ENCODE measurements around the gene PLP2.
"Not testable (repeated sequence)": the region's sequence is repeated elsewhere in the genome, so short reads cannot be mapped to it uniquely, and the experiment has no call there.

The PLP2 gene

DNA sequence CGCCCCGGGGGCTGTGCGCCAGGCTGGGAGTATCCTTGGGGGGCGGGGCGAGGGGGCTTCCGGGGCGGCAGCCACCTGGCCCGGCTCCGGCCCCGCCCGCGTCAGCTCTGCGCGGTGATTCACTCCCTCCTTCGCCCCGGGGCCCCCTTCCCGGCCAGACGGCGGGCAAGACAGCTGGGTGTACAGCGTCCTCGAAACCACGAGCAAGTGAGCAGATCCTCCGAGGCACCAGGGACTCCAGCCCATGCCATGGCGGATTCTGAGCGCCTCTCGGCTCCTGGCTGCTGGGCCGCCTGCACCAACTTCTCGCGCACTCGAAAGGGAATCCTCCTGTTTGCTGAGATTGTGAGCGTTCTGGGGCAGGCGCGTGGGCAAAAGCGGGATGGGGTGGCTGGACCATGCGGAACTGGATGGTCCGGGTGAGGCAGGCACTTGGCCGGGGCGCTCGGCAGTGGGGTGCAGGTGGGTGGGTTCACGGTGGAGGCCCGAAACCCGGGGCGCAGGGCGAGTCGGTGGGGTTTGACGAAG is at the start of gene PLP2:
TSS of gene PLP2 (plus strand) at position 147 of the 528 bp plus-strand sequence. CDS start at position 250, 103 bp downstream.
- TF ChIP-seq CTCF (IDR thresholded peaks at IDR 0.05; ENCODE audit: insufficient read depth, low read depth, low read length, missing control alignments), result no peak
- H3K4me3 ChIP-seq (ENCODE audit: low read length), result peak within 1 kb of the TSS; percentile 51
- DNase-seq (ENCODE audit: low read depth), result peak; percentile 78

DNA sequence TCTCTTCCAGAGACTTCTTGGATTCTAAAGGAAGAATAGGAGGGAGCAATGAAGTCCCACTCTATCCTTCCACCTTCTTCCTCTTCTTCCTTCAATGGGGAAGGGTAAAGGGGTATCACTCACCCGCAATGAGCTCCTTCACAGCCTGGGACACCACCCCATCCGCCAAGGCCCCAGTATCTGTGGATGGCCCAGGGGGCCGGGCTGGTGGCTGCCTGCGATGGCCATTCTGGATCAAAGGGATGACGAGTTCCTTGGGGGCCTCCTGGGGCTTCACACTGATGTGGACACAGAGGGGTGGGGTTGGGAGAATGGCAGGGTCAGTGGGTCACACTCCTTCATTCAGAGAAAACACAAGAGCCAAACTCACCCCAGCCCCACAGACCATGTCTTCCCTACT is 49.2 kb upstream of the PLP2 start:
- H3K4me3 ChIP-seq (ENCODE audit: low read length), result peak overlapping the region; percentile 74
- DNase-seq (ENCODE audit: low read depth), result no peak
- TF ChIP-seq CTCF (IDR thresholded peaks at IDR 0.05; ENCODE audit: insufficient read depth, low read depth, low read length, missing control alignments), result no peak

- DNase-seq (ENCODE audit: low read depth); H3K4me3 ChIP-seq (ENCODE audit: low read length): not testable (repeated sequence)
Observed at GRCh38 chrX:49127742-49128258, 43.9 kb upstream of the PLP2 start.

- DNase-seq (ENCODE audit: low read depth), result peak; percentile 1
- no peak for TF ChIP-seq CTCF (IDR thresholded peaks at IDR 0.05; ENCODE audit: insufficient read depth, low read depth, low read length, missing control alignments)
- H3K4me3 ChIP-seq (ENCODE audit: low read length), result no peak overlapping the region
Observed at GRCh38 chrX:49129427-49129826, 42.3 kb upstream of the PLP2 start.

DNA sequence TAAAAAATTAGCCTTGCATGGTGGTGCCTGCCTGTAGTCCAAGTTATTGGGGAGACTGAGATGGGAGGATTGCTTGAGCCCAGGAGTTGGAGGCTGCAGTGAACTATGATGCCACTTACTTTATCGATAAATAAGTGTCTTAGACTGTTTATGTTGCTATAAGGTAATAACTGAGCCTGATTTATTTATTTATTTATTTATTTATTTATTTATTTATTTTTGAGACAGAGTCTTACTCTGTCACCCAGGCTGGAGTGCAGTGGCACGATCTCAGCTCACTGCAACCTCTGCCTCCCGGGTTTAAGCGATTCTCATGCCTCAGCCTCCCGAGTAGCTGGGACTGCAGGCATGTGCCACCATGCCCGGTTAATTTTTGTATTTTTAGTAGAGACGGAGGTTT is 39.4 kb upstream of the PLP2 start:
- DNase-seq (ENCODE audit: low read depth); H3K4me3 ChIP-seq (ENCODE audit: low read length): not testable (repeated sequence)

DNA sequence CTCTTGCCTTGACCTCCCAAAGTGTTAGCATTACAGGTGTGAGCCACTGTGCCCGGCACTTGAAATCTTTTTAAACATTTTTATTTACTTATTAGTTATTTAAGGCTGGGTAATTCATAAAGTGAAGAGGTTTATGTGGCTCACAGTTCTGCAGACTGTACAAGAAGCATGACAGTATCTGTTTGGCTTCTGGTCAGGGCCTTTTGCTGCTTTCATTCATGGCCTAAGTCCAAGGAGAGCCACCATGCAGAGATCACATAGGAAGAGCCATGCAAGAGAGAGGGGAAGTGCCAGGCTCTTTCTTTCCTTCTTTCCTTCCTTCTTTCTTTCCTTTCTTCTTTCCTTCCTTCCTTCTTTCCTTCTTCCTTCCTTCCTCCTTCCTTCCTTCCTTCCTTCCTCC is 37.9 kb upstream of the PLP2 start:
- no peak overlapping the region for H3K4me3 ChIP-seq (ENCODE audit: low read length)
- no peak for TF ChIP-seq CTCF (IDR thresholded peaks at IDR 0.05; ENCODE audit: insufficient read depth, low read depth, low read length, missing control alignments)
- DNase-seq (ENCODE audit: low read depth), result no peak

DNA sequence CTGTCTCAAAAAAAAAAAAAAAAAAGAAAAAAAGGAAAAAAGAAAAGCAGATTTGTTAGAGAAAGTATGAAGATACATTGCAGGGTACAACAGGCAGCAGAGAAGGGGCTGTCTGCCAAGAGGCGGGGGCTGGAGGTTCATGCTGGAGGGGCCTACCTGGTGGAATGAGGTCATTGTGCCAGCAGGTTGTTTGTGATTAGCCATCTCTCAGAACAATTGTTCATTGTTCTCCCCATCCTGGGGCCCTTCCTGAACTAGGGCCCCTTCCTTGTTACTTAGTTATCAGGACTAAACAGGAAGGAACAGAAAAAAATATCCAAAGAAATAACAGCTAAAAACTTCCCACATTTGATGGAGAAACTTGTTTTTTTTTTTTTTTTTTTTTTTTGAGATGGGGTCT is 34.2 kb upstream of the PLP2 start:
- no peak overlapping the region for H3K4me3 ChIP-seq (ENCODE audit: low read length)
- no peak for TF ChIP-seq CTCF (IDR thresholded peaks at IDR 0.05; ENCODE audit: insufficient read depth, low read depth, low read length, missing control alignments)
- DNase-seq (ENCODE audit: low read depth), result no peak

DNA sequence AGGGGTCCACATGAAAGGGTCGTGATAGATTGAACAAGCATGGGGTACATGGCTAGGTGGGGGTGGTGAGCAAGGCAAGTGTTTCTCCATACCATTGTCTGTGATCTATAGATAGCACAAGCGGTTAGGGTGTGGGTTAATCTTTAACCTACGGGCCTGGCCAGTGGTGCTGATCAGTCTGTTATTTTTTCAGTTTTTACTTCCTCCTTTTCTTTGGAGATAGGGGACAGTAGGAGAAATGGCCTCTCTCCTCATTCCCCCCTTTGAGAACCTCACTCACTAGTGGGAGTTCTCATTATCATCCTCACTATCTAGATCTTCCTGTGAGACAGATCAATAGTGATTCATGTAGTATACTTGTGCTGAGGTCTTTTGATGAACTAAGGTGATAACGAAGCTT is 32.0 kb upstream of the PLP2 start:
- DNase-seq (ENCODE audit: low read depth), result no peak
- no peak for TF ChIP-seq CTCF (IDR thresholded peaks at IDR 0.05; ENCODE audit: insufficient read depth, low read depth, low read length, missing control alignments)

More for the DNA sequence above, 32.0 kb upstream of the PLP2 start:
- H3K4me3 ChIP-seq (ENCODE audit: low read length), result no peak overlapping the region
